ENCODE measurements around the gene SMPDL3B.

The SMPDL3B gene

GRCh38 chr1:27934818-27935549, at the start of gene SMPDL3B:
TSS of gene SMPDL3B (plus strand) at chr1:27935000. CDS start at chr1:27935184, 184 bp downstream.
- DNase-seq (ENCODE audit: low read depth), result no peak

- no peak for DNase-seq (ENCODE audit: low read depth)
These were observed 49.7 kb upstream of the SMPDL3B start for GRCh38 chr1:27885114-27885528.

GRCh38 chr1:27885621-27886352, 49.0 kb upstream of the SMPDL3B start:
- no peak for DNase-seq (ENCODE audit: low read depth)

GRCh38 chr1:27886353-27886679, 48.5 kb upstream of the SMPDL3B start:
- no peak for DNase-seq (ENCODE audit: low read depth)

- DNase-seq (ENCODE audit: low read depth), result no peak
These were observed 48.1 kb upstream of the SMPDL3B start for GRCh38 chr1:27886744-27887143.

GRCh38 chr1:27887215-27888021, 47.4 kb upstream of the SMPDL3B start:
- no peak for DNase-seq (ENCODE audit: low read depth)

- DNase-seq (ENCODE audit: low read depth), result no peak
These were observed 45.3 kb upstream of the SMPDL3B start for GRCh38 chr1:27889506-27889905.

- DNase-seq (ENCODE audit: low read depth), result no peak
These were observed 43.5 kb upstream of the SMPDL3B start for GRCh38 chr1:27891196-27891889.

- no peak for DNase-seq (ENCODE audit: low read depth)
These were observed 40.3 kb upstream of the SMPDL3B start for GRCh38 chr1:27894521-27894920.

- no peak for DNase-seq (ENCODE audit: low read depth)
These were observed 28.0 kb upstream of the SMPDL3B start for GRCh38 chr1:27906759-27907158.

GRCh38 chr1:27912429-27912828, 22.4 kb upstream of the SMPDL3B start:
- no peak for DNase-seq (ENCODE audit: low read depth)

GRCh38 chr1:27915082-27915575, 19.7 kb upstream of the SMPDL3B start:
- DNase-seq (ENCODE audit: low read depth), result no peak

GRCh38 chr1:27922272-27922671, 12.5 kb upstream of the SMPDL3B start:
- DNase-seq (ENCODE audit: low read depth), result no peak

GRCh38 chr1:27928216-27928954, 6.4 kb upstream of the SMPDL3B start:
- DNase-seq (ENCODE audit: low read depth), result no peak

GRCh38 chr1:27931184-27931583, 3.6 kb upstream of the SMPDL3B start:
- DNase-seq (ENCODE audit: low read depth), result no peak

GRCh38 chr1:27931759-27932158, 3.0 kb upstream of the SMPDL3B start:
- DNase-seq (ENCODE audit: low read depth), result no peak

GRCh38 chr1:27935721-27936120, 921 bp downstream of the SMPDL3B start:
- DNase-seq (ENCODE audit: low read depth), result no peak

GRCh38 chr1:27936370-27936769, 1.6 kb downstream of the SMPDL3B start:
- no peak for DNase-seq (ENCODE audit: low read depth)

- no peak for DNase-seq (ENCODE audit: low read depth)
These were observed 2.7 kb downstream of the SMPDL3B start for GRCh38 chr1:27937524-27937836.

GRCh38 chr1:27938488-27938887, 3.7 kb downstream of the SMPDL3B start:
- DNase-seq (ENCODE audit: low read depth), result no peak

- DNase-seq (ENCODE audit: low read depth), result peak; percentile 26
These were observed 5.5 kb downstream of the SMPDL3B start for GRCh38 chr1:27940297-27940696.

All from T-helper 22 cell (primary cell).